Keratinocyte (primary cell): ENCODE results near the gene TEKT2.
A peak's percentile ranks its signal among the peaks of the same experiment; 100 is the strongest.

Experiments used
- CTCF ChIP-seq, 3 experiments: IDR thresholded peaks in 1 of 3; conservative IDR thresholded peaks in 1 of 3; optimal IDR thresholded peaks in 1 of 3; 2 replicates in 2 of 3; 3 replicates in 1 of 3; pipeline versions ENCODE3 to v1.5.1; 2011; ENCODE audit warnings: low read length in 3 of 3, mild to moderate bottlenecking in 3 of 3, moderate library complexity in 2 of 3, control low read depth in 1 of 3, inconsistent platforms in 1 of 3; ENCODE audit not compliant: insufficient read depth in 2 of 3; ENCODE audit errors: extremely low read depth in 1 of 3
- EZH2 ChIP-seq: IDR thresholded peaks from one replicate; pipeline ENCODE4 v1.6.1; 2012; ENCODE audit warnings: inconsistent platforms, mild to moderate bottlenecking, low read length, moderate library complexity

DNA sequence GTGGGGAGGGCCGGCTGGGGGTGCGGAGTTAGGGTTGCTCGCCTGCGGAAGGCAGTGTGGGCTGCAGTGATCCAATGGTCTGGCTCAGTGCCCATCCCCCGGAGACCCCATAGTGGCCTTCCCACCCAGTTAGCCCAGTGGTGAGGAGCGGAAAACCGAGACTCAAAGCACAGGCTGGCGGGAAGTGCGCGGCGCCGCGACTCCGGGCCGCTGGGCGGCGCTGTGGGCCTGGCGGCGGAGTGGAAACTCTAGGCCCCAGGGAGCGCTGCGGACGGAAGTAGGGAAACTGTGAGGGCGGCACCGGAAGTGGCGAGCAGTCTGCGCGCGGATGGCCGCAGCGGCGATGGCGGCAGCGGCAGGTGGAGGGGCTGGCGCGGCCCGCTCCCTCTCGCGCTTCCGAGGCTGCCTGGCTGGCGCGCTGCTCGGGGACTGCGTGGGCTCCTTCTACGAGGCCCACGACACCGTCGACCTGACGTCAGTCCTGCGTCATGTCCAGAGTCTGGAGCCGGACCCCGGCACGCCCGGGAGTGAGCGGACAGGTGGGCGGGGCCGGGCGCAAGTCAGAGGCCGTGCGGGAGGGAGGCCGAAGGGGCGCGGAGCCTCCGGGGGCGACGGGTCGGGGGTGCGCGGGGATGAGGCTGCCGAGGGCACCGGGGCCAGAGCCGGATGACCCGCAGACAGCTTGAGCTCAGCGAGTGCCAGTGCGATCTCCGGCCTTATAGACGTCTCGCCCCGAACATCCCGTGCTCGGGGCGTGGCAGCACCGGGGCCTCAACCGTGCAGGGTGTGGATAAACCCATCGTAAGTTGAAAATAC, 4.9 kb downstream of the TEKT2 start, which contains the start of gene ADPRS:
- TF ChIP-seq CTCF (optimal IDR thresholded peaks at IDR 0.05 in 1 of 3, IDR thresholded peaks at IDR 0.05 in 1 of 3, conservative IDR thresholded peaks at IDR 0.05 in 1 of 3; ENCODE audit: extremely low read depth in 1 of 3, insufficient read depth in 2 of 3, low read length in 3 of 3) (peak; percentile 90 to 98 (median 97)), EZH2 (no peak)
